Stimulated activated naive CD8-positive, alpha-beta T cell treated with anti-CD3 and anti-CD28 coated beads, Interleukin-15, Interleukin-2, amounts not matched to agents 100 ng/mL and 50 ng/mL, for 24 hours (primary cell): ENCODE results near the gene RGP1.
A peak's percentile ranks its signal among the peaks of the same experiment; 100 is the strongest.

Source experiments
- H3K27ac Mint-ChIP-seq: one replicate; pipeline ENCODE4 v1.8.0; 2021; ENCODE audit warnings: mild to moderate bottlenecking, mixed read lengths
- H3K27me3 Mint-ChIP-seq: one replicate; pipeline ENCODE4 v1.8.0; 2021; ENCODE audit warnings: mixed read lengths
- H3K36me3 Mint-ChIP-seq: one replicate; pipeline ENCODE4 v1.8.0; 2021; ENCODE audit warnings: low read depth, mixed read lengths
- H3K4me1 Mint-ChIP-seq: one replicate; pipeline ENCODE4 v1.8.0; 2021; ENCODE audit warnings: low read depth, mixed read lengths
- H3K4me3 Mint-ChIP-seq: one replicate; pipeline ENCODE4 v1.8.0; 2021; ENCODE audit warnings: mild to moderate bottlenecking, mixed read lengths
- H3K9me3 Mint-ChIP-seq: one replicate; pipeline ENCODE4 v1.8.0; 2021; ENCODE audit warnings: mixed read lengths

RGP1 gene

GRCh38 chr9:35746583-35746982, 2.5 kb upstream of the RGP1 start:
- peaks cover 34% of the 10 kb centered on the region for H3K36me3 Mint-ChIP-seq

GRCh38 chr9:35748242-35748857, 737 bp upstream of the RGP1 start:
- Mint-ChIP-seq H3K36me3 (peaks cover 30% of the 10 kb centered on the region), H3K27me3 (no peaks in the 10 kb centered on the region), H3K4me1 (peaks cover 42% of the 10 kb centered on the region), H3K27ac (peak overlapping the region; percentile 53), H3K4me3 (peak overlapping the region; percentile 87), H3K9me3 (no peaks in the 10 kb centered on the region)

More at GRCh38 chr9:35746583-35746982, 2.5 kb upstream of the RGP1 start:
- peaks cover 54% of the 10 kb centered on the region for H3K4me1 Mint-ChIP-seq
- no peaks in the 10 kb centered on the region for H3K27me3 Mint-ChIP-seq
- H3K9me3 Mint-ChIP-seq, result no peaks in the 10 kb centered on the region
- peak overlapping the region; percentile 87 for H3K4me3 Mint-ChIP-seq
- H3K27ac Mint-ChIP-seq, result no peak overlapping the region

- H3K27me3 Mint-ChIP-seq, result no peaks in the 10 kb centered on the region
- peak overlapping the region; percentile 89 for H3K4me3 Mint-ChIP-seq
- peak overlapping the region; percentile 85 for H3K27ac Mint-ChIP-seq
- H3K4me1 Mint-ChIP-seq, result peaks cover 39% of the 10 kb centered on the region
- H3K36me3 Mint-ChIP-seq, result peaks cover 19% of the 10 kb centered on the region
- H3K9me3 Mint-ChIP-seq, result no peaks in the 10 kb centered on the region
These were observed 598 bp downstream of the RGP1 start for GRCh38 chr9:35749515-35750255.

- H3K36me3 Mint-ChIP-seq, result peaks cover 18% of the 10 kb centered on the region
- no peaks in the 10 kb centered on the region for H3K9me3 Mint-ChIP-seq
- H3K4me1 Mint-ChIP-seq, result peaks cover 38% of the 10 kb centered on the region
- H3K4me3 Mint-ChIP-seq, result peak overlapping the region; percentile 89
- peak overlapping the region; percentile 85 for H3K27ac Mint-ChIP-seq
- no peaks in the 10 kb centered on the region for H3K27me3 Mint-ChIP-seq
These were observed 1.1 kb downstream of the RGP1 start for GRCh38 chr9:35750256-35750531.

GRCh38 chr9:35753466-35753865, 4.4 kb downstream of the RGP1 start:
- Mint-ChIP-seq H3K4me1 (peaks cover 31% of the 10 kb centered on the region), H3K36me3 (peaks cover 9% of the 10 kb centered on the region), H3K27me3 (no peaks in the 10 kb centered on the region), H3K4me3 (no peak overlapping the region), H3K9me3 (no peaks in the 10 kb centered on the region), H3K27ac (no peak overlapping the region)

- H3K4me3 Mint-ChIP-seq, result no peak within 1 kb of the TSS
- H3K27me3 Mint-ChIP-seq, result no peaks in the 10 kb centered on the region
- H3K9me3 Mint-ChIP-seq, result no peaks in the 10 kb centered on the region
- H3K27ac Mint-ChIP-seq, result no peak within 1 kb of the TSS
- H3K4me1 Mint-ChIP-seq, result peaks cover 37% of the 10 kb centered on the region
- peaks cover 9% of the 10 kb centered on the region for H3K36me3 Mint-ChIP-seq
These were observed 5.2 kb downstream of the RGP1 start, which contains the start of gene MSMP for GRCh38 chr9:35754264-35754663. MSMP (minus strand) TSS chr9:35754276; CDS start chr9:35754129, 147 bp downstream.

GRCh38 chr9:35755071-35755470, 6.0 kb downstream of the RGP1 start:
- Mint-ChIP-seq H3K4me3 (no peak overlapping the region), H3K27ac (no peak overlapping the region), H3K9me3 (no peaks in the 10 kb centered on the region), H3K27me3 (no peaks in the 10 kb centered on the region), H3K4me1 (peaks cover 41% of the 10 kb centered on the region), H3K36me3 (peaks cover 14% of the 10 kb centered on the region)

GRCh38 chr9:35756275-35757225, 7.5 kb downstream of the RGP1 start:
- H3K27me3 Mint-ChIP-seq, result no peaks in the 10 kb centered on the region
- H3K36me3 Mint-ChIP-seq, result peaks cover 21% of the 10 kb centered on the region
- H3K27ac Mint-ChIP-seq, result peak overlapping the region; percentile 95
- H3K9me3 Mint-ChIP-seq, result no peaks in the 10 kb centered on the region
- H3K4me3 Mint-ChIP-seq, result peak overlapping the region; percentile 97
- peaks cover 39% of the 10 kb centered on the region for H3K4me1 Mint-ChIP-seq

GRCh38 chr9:35757226-35757891, 8.3 kb downstream of the RGP1 start:
- H3K9me3 Mint-ChIP-seq, result no peaks in the 10 kb centered on the region
- peak overlapping the region; percentile 95 for H3K27ac Mint-ChIP-seq
- peaks cover 39% of the 10 kb centered on the region for H3K4me1 Mint-ChIP-seq
- H3K27me3 Mint-ChIP-seq, result no peaks in the 10 kb centered on the region
- peak overlapping the region; percentile 97 for H3K4me3 Mint-ChIP-seq
- peaks cover 22% of the 10 kb centered on the region for H3K36me3 Mint-ChIP-seq

GRCh38 chr9:35757892-35758275, 8.8 kb downstream of the RGP1 start:
- Mint-ChIP-seq H3K4me3 (peak overlapping the region; percentile 97), H3K36me3 (peaks cover 16% of the 10 kb centered on the region), H3K4me1 (peaks cover 39% of the 10 kb centered on the region), H3K27ac (no peak overlapping the region), H3K27me3 (no peaks in the 10 kb centered on the region), H3K9me3 (no peaks in the 10 kb centered on the region)

GRCh38 chr9:35758475-35759050, 9.5 kb downstream of the RGP1 start:
- H3K36me3 Mint-ChIP-seq, result peaks cover 16% of the 10 kb centered on the region
- H3K4me1 Mint-ChIP-seq, result peaks cover 39% of the 10 kb centered on the region
- H3K27ac Mint-ChIP-seq, result peak overlapping the region; percentile 47
- no peaks in the 10 kb centered on the region for H3K9me3 Mint-ChIP-seq
- peak overlapping the region; percentile 97 for H3K4me3 Mint-ChIP-seq
- no peaks in the 10 kb centered on the region for H3K27me3 Mint-ChIP-seq

GRCh38 chr9:35759795-35760194, 10.7 kb downstream of the RGP1 start:
- H3K36me3 Mint-ChIP-seq, result peaks cover 16% of the 10 kb centered on the region
- peaks cover 39% of the 10 kb centered on the region for H3K4me1 Mint-ChIP-seq
- H3K9me3 Mint-ChIP-seq, result no peaks in the 10 kb centered on the region
- H3K4me3 Mint-ChIP-seq, result peak overlapping the region; percentile 1
- no peaks in the 10 kb centered on the region for H3K27me3 Mint-ChIP-seq
- H3K27ac Mint-ChIP-seq, result no peak overlapping the region

GRCh38 chr9:35760651-35761050, 11.6 kb downstream of the RGP1 start:
- Mint-ChIP-seq H3K27me3 (no peaks in the 10 kb centered on the region), H3K4me1 (peaks cover 39% of the 10 kb centered on the region), H3K36me3 (peaks cover 16% of the 10 kb centered on the region), H3K9me3 (no peaks in the 10 kb centered on the region), H3K27ac (no peak overlapping the region), H3K4me3 (no peak overlapping the region)

- Mint-ChIP-seq H3K27ac (no peak overlapping the region), H3K36me3 (peaks cover 16% of the 10 kb centered on the region), H3K27me3 (no peaks in the 10 kb centered on the region), H3K4me3 (no peak overlapping the region), H3K4me1 (peaks cover 31% of the 10 kb centered on the region), H3K9me3 (no peaks in the 10 kb centered on the region)
These were observed 14.1 kb downstream of the RGP1 start for GRCh38 chr9:35763181-35763580.
